ENCODE data around the gene SASH1. TPM values are rescaled to one million over a fixed set of nuclear protein-coding genes. Genes with fewer than 3 reads are reported as not detected.

SASH1 gene
- total RNA-seq, 1 experiment from 2014 or later: 6.6 TPM

- intact Hi-C loops (cut with micrococcal nuclease; ENCODE audit: unreplicated experiment): no loop called here
- Histone ChIP-seq H3K27ac (ENCODE audit: low read length) (no peak overlapping the region), H3K4me3 (ENCODE audit: low read depth in 2 of 2, low read length in 2 of 2) (no peak overlapping the region), H3K27me3 (ENCODE audit: control insufficient read depth, insufficient read depth, low read length) (no peaks in the 10 kb centered on the region), H3K36me3 (ENCODE audit: control insufficient read depth, insufficient read depth, low read length) (no peaks in the 10 kb centered on the region), H3K4me1 (ENCODE audit: control insufficient read depth, insufficient read depth, low read length) (no peaks in the 10 kb centered on the region), H3K9me3 (ENCODE audit: control insufficient read depth, insufficient read depth, low read depth, low read length) (no peaks in the 10 kb centered on the region)
- TF ChIP-seq CTCF (IDR thresholded peaks at IDR 0.05) (no peak), POLR2AphosphoS5 (IDR thresholded peaks at IDR 0.05; ENCODE audit: low read depth, low read length) (no peak), REST (IDR thresholded peaks at IDR 0.05; ENCODE audit: insufficient read depth in 1 of 2, low read depth in 2 of 2, low read length in 1 of 2) (no peak), SIN3A (IDR thresholded peaks at IDR 0.05; ENCODE audit: borderline replicate concordance, insufficient read depth, low read depth, low read length) (no peak), TCF7L2 (IDR thresholded peaks at IDR 0.05; ENCODE audit: low read depth, low read length) (no peak)
- ATAC-seq (no peak), DNase-seq (ENCODE audit: low read depth, low spot score) (no peak)
- no TSS peak for BruUV-seq (replicated peaks)
- POLR2A ChIA-PET: no interaction called here
- CTCF ChIA-PET: no interaction called here
- in situ Hi-C loops (cut with HindIII; ENCODE audit: low pct_unique_long_range_greater_than_20kb, low sequenced_read_pairs): no loop called here
Measured at GRCh38 chr6:148521158-148521557, 178.5 kb downstream of the SASH1 start.

- Histone ChIP-seq H3K27me3 (ENCODE audit: control insufficient read depth, insufficient read depth, low read length) (no peaks in the 10 kb centered on the region), H3K27ac (ENCODE audit: low read length) (no peak overlapping the region), H3K4me3 (ENCODE audit: low read depth in 2 of 2, low read length in 2 of 2) (no peak overlapping the region), H3K36me3 (ENCODE audit: control insufficient read depth, insufficient read depth, low read length) (no peaks in the 10 kb centered on the region), H3K9me3 (ENCODE audit: control insufficient read depth, insufficient read depth, low read depth, low read length) (no peaks in the 10 kb centered on the region), H3K4me1 (ENCODE audit: control insufficient read depth, insufficient read depth, low read length) (no peaks in the 10 kb centered on the region)
- CTCF ChIA-PET: no interaction called here
- ATAC-seq: no peak
- in situ Hi-C loops (cut with HindIII; ENCODE audit: low pct_unique_long_range_greater_than_20kb, low sequenced_read_pairs): no loop called here
- POLR2A ChIA-PET: no interaction called here
- intact Hi-C loops (cut with micrococcal nuclease; ENCODE audit: unreplicated experiment): no loop called here
- TF ChIP-seq REST (IDR thresholded peaks at IDR 0.05; ENCODE audit: insufficient read depth in 1 of 2, low read depth in 2 of 2, low read length in 1 of 2) (no peak), TCF7L2 (IDR thresholded peaks at IDR 0.05; ENCODE audit: low read depth, low read length) (no peak), POLR2AphosphoS5 (IDR thresholded peaks at IDR 0.05; ENCODE audit: low read depth, low read length) (no peak), CTCF (IDR thresholded peaks at IDR 0.05) (no peak), SIN3A (IDR thresholded peaks at IDR 0.05; ENCODE audit: borderline replicate concordance, insufficient read depth, low read depth, low read length) (no peak)
- BruUV-seq (replicated peaks): no TSS peak
- DNase-seq (ENCODE audit: low read depth, low spot score): no peak
Measured at GRCh38 chr6:148521586-148521985, 178.9 kb downstream of the SASH1 start.
